ENCODE measurements around the gene ADAMTS20. TPM values are rescaled to one million over a fixed set of nuclear protein-coding genes. Genes with fewer than 3 reads are reported as not detected.

The ADAMTS20 gene
- total RNA-seq, 1 experiment from 2014 or later: 6.0 TPM

DNA sequence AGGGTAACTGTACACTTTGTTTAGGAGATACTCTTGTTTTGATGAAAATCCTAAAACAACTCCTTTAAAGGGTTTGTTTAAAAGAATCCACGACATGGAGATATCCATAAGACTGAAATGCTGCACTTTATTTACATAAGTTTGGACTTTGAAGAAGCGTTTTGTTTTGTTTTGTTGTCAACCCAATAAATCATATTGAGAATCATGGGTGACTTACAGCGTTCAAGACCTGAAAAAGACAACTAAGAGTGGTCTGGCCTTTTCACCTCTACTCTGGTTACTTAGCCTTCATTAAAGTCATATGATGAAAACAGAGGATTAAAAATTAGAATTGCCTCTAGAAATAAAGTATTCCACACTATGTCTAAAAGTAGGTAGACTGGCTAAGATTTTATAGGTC lies 234.8 kb downstream of the ADAMTS20 start:
- H3K36me3 Mint-ChIP-seq: no peaks in the 10 kb centered on the region
- H3K4me1 Mint-ChIP-seq: no peaks in the 10 kb centered on the region
- POLR2A ChIA-PET: no interaction called here
- no peaks in the 10 kb centered on the region for H3K27me3 Mint-ChIP-seq (ENCODE audit: low read depth)
- TF ChIP-seq, protein P1, sequence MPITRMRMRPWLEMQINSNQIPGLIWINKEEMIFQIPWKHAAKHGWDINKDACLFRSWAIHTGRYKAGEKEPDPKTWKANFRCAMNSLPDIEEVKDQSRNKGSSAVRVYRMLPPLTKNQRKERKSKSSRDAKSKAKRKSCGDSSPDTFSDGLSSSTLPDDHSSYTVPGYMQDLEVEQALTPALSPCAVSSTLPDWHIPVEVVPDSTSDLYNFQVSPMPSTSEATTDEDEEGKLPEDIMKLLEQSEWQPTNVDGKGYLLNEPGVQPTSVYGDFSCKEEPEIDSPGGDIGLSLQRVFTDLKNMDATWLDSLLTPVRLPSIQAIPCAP (CRISPR knock-in tag; IDR thresholded peaks at IDR 0.05): no peak
- TF ChIP-seq KAT7 (CRISPR knock-in tag; IDR thresholded peaks at IDR 0.05; ENCODE audit: borderline replicate concordance) (no peak), ZBTB21 (CRISPR knock-in tag; IDR thresholded peaks at IDR 0.05; ENCODE audit: borderline replicate concordance) (no peak), SMAD3 (CRISPR knock-in tag; IDR thresholded peaks at IDR 0.05; ENCODE audit: borderline replicate concordance) (no peak)
- TF ChIP-seq, protein P2, sequence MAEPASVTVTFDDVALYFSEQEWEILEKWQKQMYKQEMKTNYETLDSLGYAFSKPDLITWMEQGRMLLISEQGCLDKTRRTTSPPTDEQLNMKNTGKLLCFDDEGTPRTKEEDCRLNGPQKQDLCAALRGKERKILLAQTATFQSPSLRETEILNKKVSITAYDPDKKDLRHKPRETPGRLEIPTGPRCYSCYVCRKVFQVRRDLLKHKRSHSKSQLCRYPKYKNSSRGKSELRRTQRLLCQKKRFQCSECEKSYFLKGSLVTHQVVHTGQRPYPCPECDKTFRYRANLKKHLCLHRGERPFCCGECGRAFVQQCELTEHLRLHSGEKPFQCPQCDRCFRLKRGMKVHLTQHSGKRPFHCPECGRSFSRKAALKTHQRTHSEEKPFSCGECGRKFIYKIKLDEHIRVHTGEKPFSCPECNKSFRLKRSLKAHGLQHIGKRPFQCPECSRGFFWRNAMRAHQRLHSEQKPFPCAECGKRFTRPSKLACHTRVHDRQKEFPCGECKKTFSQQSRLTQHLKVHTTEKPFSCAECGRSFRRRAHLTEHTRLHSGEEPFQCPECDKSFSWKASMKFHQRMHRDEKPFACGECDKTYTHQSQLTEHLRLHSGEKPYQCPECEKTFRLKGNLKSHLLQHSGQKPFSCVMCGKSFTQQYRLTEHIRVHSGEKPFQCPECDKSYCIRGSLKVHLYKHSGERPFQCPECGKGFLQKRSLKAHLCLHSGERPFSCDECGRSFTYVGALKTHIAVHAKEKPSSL (CRISPR knock-in tag; conservative IDR thresholded peaks at IDR 0.05): no peak
- CTCF ChIA-PET: no interaction called here
- DNase-seq (ENCODE audit: low spot score): no peak
- no peak for ATAC-seq
- no peaks in the 10 kb centered on the region; the same call in 1 of the 2 replicates for H3K9me3 Mint-ChIP-seq
- H3K4me3 Mint-ChIP-seq: no peak overlapping the region
- no peak overlapping the region for H3K27ac Mint-ChIP-seq

DNA sequence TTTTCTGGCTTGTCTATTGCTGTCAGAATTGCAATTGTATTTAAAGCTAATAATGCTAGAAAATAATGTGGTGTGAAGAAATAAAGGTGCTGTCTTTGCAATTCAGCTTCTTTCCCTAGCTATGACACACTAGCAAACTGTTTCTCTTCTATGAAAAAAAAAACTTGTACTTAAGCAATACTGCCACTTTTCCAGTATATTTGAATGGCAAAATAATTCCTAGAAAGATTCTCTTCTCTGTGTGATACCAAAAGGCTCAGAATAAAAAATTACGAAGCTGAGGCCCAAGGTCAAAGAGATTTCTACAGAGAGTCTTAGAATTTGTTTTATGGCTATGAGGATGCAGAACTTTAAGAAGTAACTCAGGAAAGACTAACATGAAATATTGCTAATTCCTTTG lies 235.5 kb downstream of the ADAMTS20 start:
- ATAC-seq (no peak), DNase-seq (ENCODE audit: low spot score) (no peak)
- no peak for TF ChIP-seq JUN (CRISPR knock-in tag; IDR thresholded peaks at IDR 0.05)
- no peak for TF ChIP-seq CREM (CRISPR knock-in tag; IDR thresholded peaks at IDR 0.05)
- no peak for TF ChIP-seq ZNF263 (CRISPR knock-in tag; IDR thresholded peaks at IDR 0.05; ENCODE audit: low read depth)
- TF ChIP-seq, protein P3, sequence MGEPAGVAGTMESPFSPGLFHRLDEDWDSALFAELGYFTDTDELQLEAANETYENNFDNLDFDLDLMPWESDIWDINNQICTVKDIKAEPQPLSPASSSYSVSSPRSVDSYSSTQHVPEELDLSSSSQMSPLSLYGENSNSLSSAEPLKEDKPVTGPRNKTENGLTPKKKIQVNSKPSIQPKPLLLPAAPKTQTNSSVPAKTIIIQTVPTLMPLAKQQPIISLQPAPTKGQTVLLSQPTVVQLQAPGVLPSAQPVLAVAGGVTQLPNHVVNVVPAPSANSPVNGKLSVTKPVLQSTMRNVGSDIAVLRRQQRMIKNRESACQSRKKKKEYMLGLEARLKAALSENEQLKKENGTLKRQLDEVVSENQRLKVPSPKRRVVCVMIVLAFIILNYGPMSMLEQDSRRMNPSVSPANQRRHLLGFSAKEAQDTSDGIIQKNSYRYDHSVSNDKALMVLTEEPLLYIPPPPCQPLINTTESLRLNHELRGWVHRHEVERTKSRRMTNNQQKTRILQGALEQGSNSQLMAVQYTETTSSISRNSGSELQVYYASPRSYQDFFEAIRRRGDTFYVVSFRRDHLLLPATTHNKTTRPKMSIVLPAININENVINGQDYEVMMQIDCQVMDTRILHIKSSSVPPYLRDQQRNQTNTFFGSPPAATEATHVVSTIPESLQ (CRISPR knock-in tag; IDR thresholded peaks at IDR 0.05): no peak
- TF ChIP-seq, protein P4, sequence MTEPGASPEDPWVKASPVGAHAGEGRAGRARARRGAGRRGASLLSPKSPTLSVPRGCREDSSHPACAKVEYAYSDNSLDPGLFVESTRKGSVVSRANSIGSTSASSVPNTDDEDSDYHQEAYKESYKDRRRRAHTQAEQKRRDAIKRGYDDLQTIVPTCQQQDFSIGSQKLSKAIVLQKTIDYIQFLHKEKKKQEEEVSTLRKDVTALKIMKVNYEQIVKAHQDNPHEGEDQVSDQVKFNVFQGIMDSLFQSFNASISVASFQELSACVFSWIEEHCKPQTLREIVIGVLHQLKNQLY (CRISPR knock-in tag; IDR thresholded peaks at IDR 0.05): no peak
- no peak for TF ChIP-seq OVOL2 (CRISPR knock-in tag; IDR thresholded peaks at IDR 0.05; ENCODE audit: borderline replicate concordance)
- TF ChIP-seq, protein P5, sequence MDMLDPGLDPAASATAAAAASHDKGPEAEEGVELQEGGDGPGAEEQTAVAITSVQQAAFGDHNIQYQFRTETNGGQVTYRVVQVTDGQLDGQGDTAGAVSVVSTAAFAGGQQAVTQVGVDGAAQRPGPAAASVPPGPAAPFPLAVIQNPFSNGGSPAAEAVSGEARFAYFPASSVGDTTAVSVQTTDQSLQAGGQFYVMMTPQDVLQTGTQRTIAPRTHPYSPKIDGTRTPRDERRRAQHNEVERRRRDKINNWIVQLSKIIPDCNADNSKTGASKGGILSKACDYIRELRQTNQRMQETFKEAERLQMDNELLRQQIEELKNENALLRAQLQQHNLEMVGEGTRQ (CRISPR knock-in tag; IDR thresholded peaks at IDR 0.05): no peak
- no peak for TF ChIP-seq GRHL2 (CRISPR knock-in tag; IDR thresholded peaks at IDR 0.05; ENCODE audit: insufficient replicate concordance, severe bottlenecking)
- TF ChIP-seq, protein P6, sequence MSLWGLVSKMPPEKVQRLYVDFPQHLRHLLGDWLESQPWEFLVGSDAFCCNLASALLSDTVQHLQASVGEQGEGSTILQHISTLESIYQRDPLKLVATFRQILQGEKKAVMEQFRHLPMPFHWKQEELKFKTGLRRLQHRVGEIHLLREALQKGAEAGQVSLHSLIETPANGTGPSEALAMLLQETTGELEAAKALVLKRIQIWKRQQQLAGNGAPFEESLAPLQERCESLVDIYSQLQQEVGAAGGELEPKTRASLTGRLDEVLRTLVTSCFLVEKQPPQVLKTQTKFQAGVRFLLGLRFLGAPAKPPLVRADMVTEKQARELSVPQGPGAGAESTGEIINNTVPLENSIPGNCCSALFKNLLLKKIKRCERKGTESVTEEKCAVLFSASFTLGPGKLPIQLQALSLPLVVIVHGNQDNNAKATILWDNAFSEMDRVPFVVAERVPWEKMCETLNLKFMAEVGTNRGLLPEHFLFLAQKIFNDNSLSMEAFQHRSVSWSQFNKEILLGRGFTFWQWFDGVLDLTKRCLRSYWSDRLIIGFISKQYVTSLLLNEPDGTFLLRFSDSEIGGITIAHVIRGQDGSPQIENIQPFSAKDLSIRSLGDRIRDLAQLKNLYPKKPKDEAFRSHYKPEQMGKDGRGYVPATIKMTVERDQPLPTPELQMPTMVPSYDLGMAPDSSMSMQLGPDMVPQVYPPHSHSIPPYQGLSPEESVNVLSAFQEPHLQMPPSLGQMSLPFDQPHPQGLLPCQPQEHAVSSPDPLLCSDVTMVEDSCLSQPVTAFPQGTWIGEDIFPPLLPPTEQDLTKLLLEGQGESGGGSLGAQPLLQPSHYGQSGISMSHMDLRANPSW (CRISPR knock-in tag; conservative IDR thresholded peaks at IDR 0.05; ENCODE audit: low read depth): no peak
- TF ChIP-seq SMAD3 (CRISPR knock-in tag; IDR thresholded peaks at IDR 0.05; ENCODE audit: borderline replicate concordance): no peak
- no peak for TF ChIP-seq ETV6 (CRISPR knock-in tag; IDR thresholded peaks at IDR 0.05)
- TF ChIP-seq TEAD1 (CRISPR knock-in tag; IDR thresholded peaks at IDR 0.05): no peak
- TF ChIP-seq ZNF317 (CRISPR knock-in tag; IDR thresholded peaks at IDR 0.05; ENCODE audit: borderline replicate concordance, low read depth): no peak
- H3K9me3 Mint-ChIP-seq: no peaks in the 10 kb centered on the region; the same call in 1 of the 2 replicates
- no peaks in the 10 kb centered on the region for H3K36me3 Mint-ChIP-seq
- POLR2A ChIA-PET: no interaction called here
- no peaks in the 10 kb centered on the region for H3K4me1 Mint-ChIP-seq
- no peaks in the 10 kb centered on the region for H3K27me3 Mint-ChIP-seq (ENCODE audit: low read depth)
- CTCF ChIA-PET: interaction anchor here (0.6 to 0.8 kb wide), 2 partner anchors 151 to 730 kb away, joined by 3 read pairs; no protein-coding TSS in a partner anchor
- H3K4me3 Mint-ChIP-seq: no peak overlapping the region
- no peak overlapping the region for H3K27ac Mint-ChIP-seq

All from WTC11 (cell line).